Thyroid gland (tissue), 4 donors: ENCODE measurements around the gene NAV2. TPM values are rescaled to one million over a fixed set of nuclear protein-coding genes. Genes with fewer than 3 reads are reported as not detected.
A peak's percentile ranks its signal among the peaks of the same experiment; 100 is the strongest.

Source experiments
- DNase-seq, 2 donors: peaks; one replicate each; pipeline ENCODE4 v3.0.0-alpha.2; 2019
- H3K27ac ChIP-seq, 3 donors: fragments of 200-600 bp; sonication (generic); 1 replicate in 2 of 3; 2 replicates in 1 of 3; pipeline ENCODE4 v1.5.1; 2016 to 2019; ENCODE audit warnings: mild to moderate bottlenecking in 1 of 3, moderate library complexity in 1 of 3
- H3K27me3 ChIP-seq: fragments of 200-600 bp; sonication (generic); one replicate; pipeline ENCODE4 v1.5.1; 2019
- H3K36me3 ChIP-seq, 2 donors: fragments of 200-600 bp; sonication (generic); one replicate each; pipeline ENCODE4 v1.5.1; 2016 to 2019
- H3K4me1 ChIP-seq, 2 donors: fragments of 200-600 bp; sonication (generic); one replicate each; pipeline ENCODE4 v1.5.1; 2017 to 2019
- H3K4me3 ChIP-seq, 3 donors: fragments of 200-600 bp; sonication (generic); replicated peaks in 1 of 3; 1 replicate in 2 of 3; 2 replicates in 1 of 3; pipeline ENCODE4 v1.5.1; 2016; ENCODE audit warnings: mild to moderate bottlenecking in 1 of 3
- H3K9me3 ChIP-seq: fragments of 200-600 bp; sonication (generic); one replicate; pipeline ENCODE4 v1.5.1; 2017
- CTCF ChIP-seq, 6 experiments: fragments of 200-600 bp in 3 of 6; fragments of 450-650 bp in 3 of 6; sonication (generic) in 3 of 6; IDR thresholded peaks; one replicate each; pipeline ENCODE4 v1.5.1; 2016 to 2019; ENCODE audit warnings: antibody characterized with exemption in 6 of 6, mild to moderate bottlenecking in 2 of 6, inconsistent platforms in 1 of 6, moderate library complexity in 1 of 6
- POLR2A ChIP-seq, 2 donors: fragments of 450-650 bp; IDR thresholded peaks; one replicate each; pipeline ENCODE4 v1.6.1; 2017; ENCODE audit warnings: antibody characterized with exemption in 2 of 2, mild to moderate bottlenecking in 2 of 2, moderate library complexity in 1 of 2
- WGBS, 2 donors: methylation state at CpG; one replicate each; pipeline ENCODE4 v1.1.5; 2017; 5-methylcytosine and 5-hydroxymethylcytosine counted together
- intact Hi-C: fragments of 100-400 bp; cut with DNase I; formaldehyde crosslinking; loops from one replicate; pipeline ENCODE4 v1.15.1; 2023
- total RNA-seq, 4 donors: library from RNA; depleted of rRNA; stranded (reverse); fragments of >200 nt; gene quantifications; one replicate each; pipeline ENCODE4 v1.2.3, GENCODE V29; 2016

Gene NAV2
- total RNA-seq, 4 donors from 2014 or later = 34.8 to 88.6 (median 54.5) TPM

GRCh38 chr11:19669511-19669910 lies 43.1 kb upstream of the NAV2 start:
- no peaks in the 10 kb centered on the region for H3K9me3 ChIP-seq
- intact Hi-C loops = no loop called here
- H3K4me1 ChIP-seq = peaks cover 57 to 82% of the 10 kb centered on the region in 2 donors
- no peak for DNase-seq
- 100% methylated on average over 1 of the region's 1 CpG for WGBS, 2 donors
- H3K36me3 ChIP-seq = no peaks in the 10 kb centered on the region
- H3K27me3 ChIP-seq = no peaks in the 10 kb centered on the region
- H3K4me3 ChIP-seq = no peak overlapping the region
- peak overlapping the region; percentile 73 to 100 (median 88) for H3K27ac ChIP-seq
- TF ChIP-seq CTCF (IDR thresholded peaks at IDR 0.05) = no peak
- TF ChIP-seq POLR2A (IDR thresholded peaks at IDR 0.05) = no peak

GRCh38 chr11:19670030-19670791 lies 42.4 kb upstream of the NAV2 start:
- no peak for TF ChIP-seq CTCF (IDR thresholded peaks at IDR 0.05)
- peak in 1 of 2 donors; percentile 39 for TF ChIP-seq POLR2A (IDR thresholded peaks at IDR 0.05)
- Histone ChIP-seq H3K27ac (peak overlapping the region; percentile 73 to 100 (median 88)), H3K4me1 (peaks cover 62 to 82% of the 10 kb centered on the region in 2 donors), H3K9me3 (no peaks in the 10 kb centered on the region), H3K4me3 (no peak overlapping the region), H3K27me3 (no peaks in the 10 kb centered on the region), H3K36me3 (no peaks in the 10 kb centered on the region)
- intact Hi-C loops = no loop called here
- DNase-seq = peak; percentile 67 to 68
- 60 to 65% methylated on average over 13 of the region's 13 CpGs for WGBS, 2 donors

- WGBS, 2 donors = 94 to 100% methylated on average over 2 of the region's 2 CpGs
- intact Hi-C loops = no loop called here
These were observed 39.9 kb upstream of the NAV2 start for GRCh38 chr11:19672586-19673206.

GRCh38 chr11:19673924-19674729 lies 38.5 kb upstream of the NAV2 start:
- TF ChIP-seq CTCF (IDR thresholded peaks at IDR 0.05) = no peak
- peak in 1 of 2 donors; percentile 76 for TF ChIP-seq POLR2A (IDR thresholded peaks at IDR 0.05)
- peak; percentile 95 to 97 for DNase-seq
- peak overlapping the region; percentile 75 to 100 (median 88) for H3K27ac ChIP-seq
- no peaks in the 10 kb centered on the region for H3K27me3 ChIP-seq
- peaks cover 67 to 90% of the 10 kb centered on the region in 2 donors for H3K4me1 ChIP-seq
- WGBS, 2 donors = 33 to 40% methylated on average over 13 to 14 of the region's 14 CpGs
- no peak overlapping the region for H3K4me3 ChIP-seq
- intact Hi-C loops = no loop called here
- no peaks in the 10 kb centered on the region for H3K36me3 ChIP-seq
- no peaks in the 10 kb centered on the region for H3K9me3 ChIP-seq

More at GRCh38 chr11:19672586-19673206, 39.9 kb upstream of the NAV2 start:
- H3K27ac ChIP-seq = peak overlapping the region; percentile 75 to 100 (median 88)
- no peak for DNase-seq
- no peak for TF ChIP-seq CTCF (IDR thresholded peaks at IDR 0.05)
- no peak for TF ChIP-seq POLR2A (IDR thresholded peaks at IDR 0.05)
- H3K9me3 ChIP-seq = no peaks in the 10 kb centered on the region
- H3K4me1 ChIP-seq = peaks cover 79 to 95% of the 10 kb centered on the region in 2 donors
- no peaks in the 10 kb centered on the region for H3K36me3 ChIP-seq
- no peak overlapping the region for H3K4me3 ChIP-seq
- no peaks in the 10 kb centered on the region for H3K27me3 ChIP-seq
